NCI-H2029 treated with DMSO at 0.1 percent for 48 hours (cell line): ENCODE measurements around the gene NF1.

Source experiments
- DNase-seq: peaks from one replicate; lab custom pipeline; 2025; lab: John Stamatoyannopoulos, UW

Gene NF1

GRCh38 chr17:31388351-31388750 lies 293.6 kb downstream of the NF1 start:
- DNase-seq: no peak

- no peak for DNase-seq
Observed at GRCh38 chr17:31388770-31389656, 294.2 kb downstream of the NF1 start.

DNA sequence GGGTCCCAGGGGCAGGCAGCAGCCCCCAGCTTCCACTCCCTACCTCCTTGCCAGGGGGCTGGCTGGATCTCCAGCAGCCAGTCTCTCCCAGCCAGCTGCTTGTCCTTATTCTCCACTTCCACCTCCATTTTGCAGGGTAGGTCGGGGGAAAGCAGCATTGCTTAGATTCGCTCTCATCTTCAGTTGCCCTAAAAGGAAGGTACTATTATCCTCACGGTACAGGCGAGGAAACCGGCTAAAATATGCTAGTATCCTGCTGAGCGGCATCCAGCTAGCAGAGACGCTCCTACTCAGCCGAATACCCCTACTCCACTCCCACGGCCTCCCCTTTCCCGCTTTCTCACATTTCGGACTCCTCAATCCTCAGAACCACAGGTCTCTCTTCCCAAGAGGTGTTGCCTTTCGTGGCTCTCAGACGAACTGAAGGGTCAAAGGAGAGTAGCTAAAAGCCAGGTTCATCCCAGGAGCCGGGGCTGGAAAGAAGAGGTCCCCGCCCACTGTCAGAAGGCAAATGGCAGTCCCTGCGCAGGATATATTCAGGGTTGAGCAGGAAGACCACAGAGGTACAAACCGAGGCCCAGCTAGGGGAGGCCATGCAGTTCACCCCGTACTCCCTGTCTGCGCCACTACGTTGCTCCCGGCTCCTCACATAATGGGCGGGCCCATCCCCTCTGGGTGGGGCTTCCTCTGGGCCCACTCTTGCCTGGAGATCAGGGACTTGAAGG lies 295.0 kb downstream of the NF1 start:
- no peak for DNase-seq

DNA sequence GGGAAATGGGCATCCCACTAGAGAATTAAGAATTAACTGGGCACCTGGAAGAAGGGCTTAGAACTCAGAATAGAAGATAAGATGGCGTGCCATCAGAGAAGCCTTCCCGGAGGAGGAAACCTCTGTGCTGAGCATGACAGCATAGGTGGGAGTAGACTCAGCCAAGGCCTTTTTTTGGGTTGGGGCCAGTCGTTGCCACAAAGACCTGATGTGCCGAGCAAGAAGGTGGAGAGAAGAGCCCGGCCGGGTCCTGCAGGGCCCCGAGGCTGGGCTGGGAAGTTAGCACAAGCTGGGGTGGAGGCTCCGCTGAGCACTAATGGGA lies 295.6 kb downstream of the NF1 start:
- no peak for DNase-seq

- no peak for DNase-seq
Observed at GRCh38 chr17:31390748-31391495, 296.1 kb downstream of the NF1 start.

DNA sequence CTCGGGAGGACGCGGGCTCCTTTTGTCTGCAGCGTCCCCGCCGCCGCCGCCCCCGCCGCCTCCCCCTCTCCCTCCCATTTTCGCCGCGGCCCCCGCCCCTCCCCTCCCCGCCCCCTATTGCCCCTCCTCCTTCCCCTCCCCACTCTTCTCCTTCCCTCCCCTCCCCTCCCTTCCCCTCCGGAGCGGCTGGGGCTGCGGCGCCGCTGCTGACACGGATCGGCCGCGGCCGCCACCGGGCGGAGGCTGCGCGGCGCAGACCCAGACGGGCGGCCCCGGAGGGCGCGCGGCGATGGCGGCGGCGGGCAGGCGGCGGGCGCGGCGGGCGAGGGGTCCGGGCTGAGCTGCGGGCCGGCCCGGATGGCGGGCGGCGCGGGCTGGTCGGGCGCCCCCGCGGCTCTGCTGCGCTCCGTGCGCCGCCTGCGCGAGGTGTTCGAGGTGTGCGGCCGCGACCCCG lies 296.7 kb downstream of the NF1 start, which contains the start of gene RAB11FIP4:
TSS of gene RAB11FIP4 (plus strand) at position 180 of the 454 bp plus-strand sequence. CDS start at position 358, 178 bp downstream.
- DNase-seq: no peak

DNA sequence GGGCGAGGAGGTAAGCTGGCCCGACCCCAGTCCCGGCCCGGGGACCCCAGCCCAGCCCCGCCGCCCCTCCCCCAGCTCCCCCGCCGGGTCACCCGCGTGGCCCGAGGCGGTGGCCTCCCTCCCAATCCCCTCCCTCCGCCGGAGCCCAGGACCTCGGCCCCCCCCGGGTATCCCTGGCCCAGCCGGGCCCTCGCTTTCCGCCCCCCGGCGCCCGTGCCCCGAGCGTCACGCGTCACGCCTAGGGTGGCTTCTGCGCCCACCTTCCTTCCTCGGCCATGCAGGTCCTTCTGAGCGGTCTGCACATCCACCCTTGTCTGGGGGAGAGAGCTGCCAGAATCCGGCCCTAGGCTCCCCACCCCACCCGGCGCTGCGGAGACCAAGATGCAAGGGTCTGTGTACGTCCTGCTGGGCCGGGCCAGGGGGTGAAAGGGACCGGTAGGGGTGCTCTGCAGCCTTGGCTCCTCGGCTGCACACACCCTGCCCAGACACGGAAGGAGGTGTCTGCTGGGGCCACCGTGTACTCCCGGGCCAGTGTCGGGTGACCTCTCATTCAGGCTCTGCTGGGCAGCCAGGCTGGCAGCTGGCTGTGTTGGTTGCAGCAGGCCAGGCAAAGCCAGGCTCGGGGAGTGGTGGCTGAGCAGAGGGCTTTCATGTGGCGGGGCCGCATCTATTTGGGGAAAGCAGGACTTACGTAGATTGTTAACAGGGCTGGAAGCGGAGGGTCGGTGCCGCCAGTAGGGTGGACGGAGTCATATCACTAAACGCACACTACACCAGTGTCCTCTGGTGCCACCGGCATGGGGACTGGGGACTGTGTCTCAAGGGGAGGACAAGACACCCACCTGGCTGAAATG lies 297.5 kb downstream of the NF1 start:
- no peak for DNase-seq

DNA sequence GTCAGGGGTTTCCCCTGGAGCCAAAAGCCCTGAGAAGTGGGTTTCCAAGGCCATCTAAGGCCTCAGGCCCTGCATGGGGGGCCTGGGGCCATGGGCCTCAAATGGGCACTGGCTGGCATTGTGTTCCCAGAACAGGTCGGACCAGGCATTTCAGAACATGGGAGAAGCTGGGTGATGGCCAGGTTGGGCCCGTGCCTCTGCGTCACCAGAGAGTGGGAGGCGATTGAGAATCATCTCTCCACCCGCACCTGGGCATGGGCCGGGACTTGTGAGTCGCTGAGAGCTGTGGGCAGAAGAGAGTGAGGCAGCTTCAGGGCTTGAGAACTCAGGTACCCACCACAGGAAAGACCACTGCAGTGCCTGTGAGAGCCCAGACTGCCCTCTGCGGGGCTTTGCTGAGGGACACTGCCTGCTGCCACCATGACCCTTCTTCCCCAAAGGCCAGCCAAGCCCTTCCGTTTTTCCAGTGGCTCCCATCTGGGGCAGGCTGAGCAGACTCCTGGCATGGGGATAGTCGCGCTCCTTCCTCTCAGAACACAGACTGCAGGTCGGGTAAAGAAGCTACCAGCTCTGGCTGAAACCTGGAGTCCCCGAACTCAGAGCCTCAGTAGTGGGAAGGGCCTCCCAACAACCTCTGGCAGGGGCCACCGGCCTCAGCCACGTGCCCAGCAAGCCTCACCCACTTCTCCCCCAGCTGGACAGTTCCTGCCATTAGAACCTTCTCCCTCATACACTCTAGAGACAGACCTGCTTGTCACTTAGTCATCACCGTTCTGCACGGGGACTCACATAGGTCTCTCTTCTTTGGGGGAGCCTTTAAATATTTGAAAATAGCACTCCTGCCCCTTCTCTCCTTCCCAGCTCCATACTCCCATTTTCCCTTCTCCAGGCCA lies 298.3 kb downstream of the NF1 start:
- no peak for DNase-seq

GRCh38 chr17:31393749-31394146 lies 299.0 kb downstream of the NF1 start:
- DNase-seq: no peak

GRCh38 chr17:31394544-31394943 lies 299.8 kb downstream of the NF1 start:
- no peak for DNase-seq

GRCh38 chr17:31397256-31397939 lies 302.6 kb downstream of the NF1 start:
- no peak for DNase-seq

GRCh38 chr17:31398381-31399311 lies 303.9 kb downstream of the NF1 start:
- DNase-seq: no peak

DNA sequence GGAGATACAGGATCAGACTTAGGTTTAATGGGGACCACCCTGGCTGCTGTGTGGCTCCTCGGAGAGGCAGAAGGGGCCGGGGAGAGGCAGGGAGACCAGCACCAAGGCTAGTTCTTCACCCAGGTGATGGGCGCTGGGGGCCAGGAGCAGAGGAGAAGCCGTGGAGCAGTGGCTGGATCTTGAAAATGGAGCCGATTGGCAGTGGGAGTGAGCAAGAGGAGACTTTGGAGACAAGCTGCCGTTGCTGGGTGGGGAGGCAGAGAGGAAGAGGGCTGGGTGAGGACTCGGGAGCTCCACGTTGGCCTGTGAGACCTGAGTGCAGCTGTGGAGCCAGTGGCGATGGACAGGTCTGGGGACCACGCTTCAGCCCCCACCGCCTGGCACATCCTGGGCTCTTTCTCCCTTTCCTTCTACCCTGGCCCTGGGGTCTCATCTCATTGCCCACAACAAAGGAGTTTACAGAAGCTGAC lies 305.7 kb downstream of the NF1 start:
- DNase-seq: no peak

- DNase-seq: no peak
Observed at GRCh38 chr17:31401456-31402254, 306.9 kb downstream of the NF1 start.

- DNase-seq: no peak
Observed at GRCh38 chr17:31404028-31404949, 309.5 kb downstream of the NF1 start.

DNA sequence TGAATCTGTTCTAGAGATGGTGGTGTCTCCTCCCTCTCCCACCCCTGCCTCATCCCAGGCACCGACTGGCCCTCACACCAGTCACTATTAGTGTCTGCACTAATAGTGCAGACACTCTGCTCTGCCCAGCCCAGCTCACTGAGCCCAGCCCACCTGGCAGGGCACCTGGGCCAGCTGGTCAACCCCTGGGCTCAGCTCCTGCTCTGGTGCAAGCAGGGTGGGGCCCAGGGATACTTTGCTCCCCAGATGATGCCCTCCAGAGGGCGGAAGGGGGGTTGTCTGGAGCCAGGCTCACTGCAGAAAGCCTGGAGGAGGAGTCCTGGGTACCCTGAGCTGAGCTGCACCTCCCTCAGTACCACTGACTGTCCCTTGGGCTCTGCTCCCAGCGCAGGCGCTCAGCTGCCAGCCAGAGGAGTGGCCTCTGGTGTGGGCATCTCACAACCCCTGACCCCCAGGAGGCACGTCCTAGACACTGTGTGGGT lies 311.2 kb downstream of the NF1 start:
- no peak for DNase-seq

GRCh38 chr17:31408586-31408985 lies 313.8 kb downstream of the NF1 start:
- DNase-seq: no peak
